K562 (cell line): ENCODE results near the gene FKBP2. TPM values are rescaled to one million over a fixed set of nuclear protein-coding genes. Genes with fewer than 3 reads are reported as not detected.

Source experiments
- CBX3 ChIP-seq, 2 experiments: IDR thresholded peaks; 1 replicate in 1 of 2; 2 replicates in 1 of 2; pipeline ENCODE4 v1.6.1; 2012; ENCODE audit warnings: inconsistent platforms in 2 of 2, low read length in 2 of 2, borderline replicate concordance in 1 of 2, control low read depth in 1 of 2
- COPS2 ChIP-seq: fragments of 450-650 bp; conservative IDR thresholded peaks from 2 replicates; pipeline ENCODE4 v1.6.1; 2016; ENCODE audit warnings: mild to moderate bottlenecking, moderate library complexity
- FIP1L1 ChIP-seq: fragments of 200-400 bp; formaldehyde crosslinking; IDR thresholded peaks from 2 replicates; pipeline ENCODE4 v1.6.1; 2018; ENCODE audit warnings: mild to moderate bottlenecking, low read depth, low read length; ENCODE audit not compliant: poor library complexity, severe bottlenecking
- FOXJ2 ChIP-seq: fragments of 200-800 bp; sonication (Bioruptor generic); IDR thresholded peaks from 2 replicates; pipeline ENCODE4 v1.6.1; 2016; ENCODE audit warnings: missing genetic modification characterization, missing compliant biosample characterization
- FOXP1 ChIP-seq: sonication (generic); formaldehyde crosslinking; IDR thresholded peaks from 2 replicates; pipeline ENCODE4 v1.8.0; 2022; ENCODE audit warnings: mild to moderate bottlenecking, missing genetic modification reagents
- HMBOX1 ChIP-seq: sonication (generic); IDR thresholded peaks from 2 replicates; pipeline ENCODE4 v1.6.1; 2016
- KLF16 ChIP-seq: IDR thresholded peaks from 2 replicates; pipeline ENCODE4 v1.6.1; 2016; ENCODE audit warnings: antibody characterized with exemption
- NFATC3 ChIP-seq: fragments of 450-650 bp; IDR thresholded peaks from 2 replicates; pipeline ENCODE4 v1.6.1; 2017; ENCODE audit warnings: mild to moderate bottlenecking
- NFE2 ChIP-seq: IDR thresholded peaks from 2 replicates; pipeline ENCODE4 v1.6.1; 2014; ENCODE audit warnings: antibody characterized with exemption, low read depth
- NKRF ChIP-seq: fragments of 450-650 bp; IDR thresholded peaks from 2 replicates; pipeline ENCODE4 v1.6.1; 2016; ENCODE audit warnings: borderline replicate concordance
- POLR2B ChIP-seq: fragments of 450-650 bp; IDR thresholded peaks from 2 replicates; pipeline ENCODE4 v1.6.1; 2018; ENCODE audit warnings: low read depth; ENCODE audit not compliant: partially characterized antibody
- POLR2H ChIP-seq: IDR thresholded peaks from 2 replicates; pipeline ENCODE4 v1.6.1; 2016; ENCODE audit warnings: missing genetic modification characterization, low read depth, mild to moderate bottlenecking, control low read depth, missing compliant biosample characterization, moderate library complexity
- RAD21 ChIP-seq, 2 experiments: fragments of 250-450 bp in 1 of 2; fragments of 450-650 bp in 1 of 2; sonication (Bioruptor Pico) in 1 of 2; formaldehyde crosslinking in 1 of 2; IDR thresholded peaks in 1 of 2; conservative IDR thresholded peaks in 1 of 2; 2 replicates each; pipeline versions ENCODE4 v1.4.0 to v1.8.0; 2020 to 2022; ENCODE audit warnings: mild to moderate bottlenecking in 2 of 2, moderate library complexity in 1 of 2
- RHOXF2B ChIP-seq: fragments of 250-450 bp; sonication (Bioruptor Pico); conservative IDR thresholded peaks from 2 replicates; pipeline ENCODE4 v1.5.1; 2021
- ZNF318 ChIP-seq, 2 experiments: fragments of 450-650 bp; IDR thresholded peaks; 2 replicates each; pipeline ENCODE4 v1.6.1; 2016; ENCODE audit warnings: mild to moderate bottlenecking in 2 of 2, borderline replicate concordance in 1 of 2, low read depth in 1 of 2, moderate library complexity in 1 of 2
- ZNF561 ChIP-seq: fragments of 450-650 bp; formaldehyde crosslinking; conservative IDR thresholded peaks from 2 replicates; pipeline ENCODE4 v1.4.0; 2020; ENCODE audit warnings: mild to moderate bottlenecking, moderate library complexity
- polyA plus RNA-seq, 8 experiments: library from polyadenylated mRNA; depleted of rRNA in 4 of 8; stranded (reverse) in 5 of 8; unstranded in 3 of 8; fragments of >200 nt; fragmentation: Nextera tagmentation in 2 of 8; fragmentation: Illumina TruSeq in 1 of 8; extraction: Ambion mirVana in 2 of 8; extraction: Trizol in 1 of 8; gene quantifications; 2 replicates each; pipeline versions ENCODE4 v1.2.1 to v1.2.3, GENCODE V29; 2011 to 2014; ENCODE audit warnings: inconsistent platforms in 1 of 8, missing spikeins in 1 of 8
- total RNA-seq, 7 experiments: library from RNA; depleted of rRNA in 6 of 7; stranded (reverse); fragments of >200 nt in 6 of 7; fragmentation: Illumina TruSeq in 2 of 7; extraction: Trizol in 2 of 7; gene quantifications; 2 replicates each; pipeline versions ENCODE4 v1.2.1 to v1.2.3, GENCODE V29; 2011 to 2021; ENCODE audit warnings: low replicate concordance in 1 of 7

The FKBP2 gene
- total and polyA plus RNA-seq, 9 of the 15 experiments (the other 6 are each of a cell fraction or from before 2014, with no cell fraction given), result 3.5 to 151 (median 58.1) TPM

GRCh38 chr11:64204464-64204989 is 36.4 kb upstream of the FKBP2 start (continued):
- TF ChIP-seq HMBOX1 (no peak), RAD21 (CRISPR knock-in tag; conservative IDR thresholded peaks at IDR 0.05 in 1 of 2, IDR thresholded peaks at IDR 0.05 in 1 of 2) (peak; percentile 87 to 90), RHOXF2B (CRISPR knock-in tag) (no peak), FOXP1 (CRISPR knock-in tag) (no peak), ZNF561 (no peak), NKRF (0 out of 2 replicates have a peak, but pooled peaks have one; percentile 6), NFE2 (no peak), COPS2 (no peak), CBX3 (IDR thresholded peaks at IDR 0.05; ENCODE audit: borderline replicate concordance in 1 of 2, low read length in 2 of 2) (0 out of 3 replicates have a peak, but pooled peaks of 1 of the 2 experiments have one; percentile 41), NFATC3 (no peak), ZNF318 (IDR thresholded peaks at IDR 0.05; ENCODE audit: borderline replicate concordance in 1 of 2, low read depth in 1 of 2) (no peak), FIP1L1 (no peak), FOXJ2 (no peak), POLR2B (peak; percentile 54), POLR2H (tag) (no peak), KLF16 (peak; percentile 39; the same call in 1 of the 2 replicates)
